ENCODE results near the gene TACO1. TPM values are rescaled to one million over a fixed set of nuclear protein-coding genes. Genes with fewer than 3 reads are reported as not detected.

The TACO1 gene
- polyA plus RNA-seq, 1 donor (not counting 4 experiments of a cell fraction or from before 2014, with no cell fraction given), result 23.5 TPM

GRCh38 chr17:63596856-63597586, 3.7 kb upstream of the TACO1 start:
- FAIRE-seq, result no peak
- TF ChIP-seq EZH2 (IDR thresholded peaks at IDR 0.05; ENCODE audit: low read length), result no peak
- no peak for TF ChIP-seq CTCF (optimal IDR thresholded peaks at IDR 0.05 in 1 of 3, IDR thresholded peaks at IDR 0.05 in 1 of 3, conservative IDR thresholded peaks at IDR 0.05 in 1 of 3; ENCODE audit: extremely low read depth in 1 of 3, insufficient read depth in 2 of 3, low read length in 3 of 3)

GRCh38 chr17:63598281-63598680, 2.4 kb upstream of the TACO1 start:
- H3K9me1 ChIP-seq (ENCODE audit: control insufficient read depth, extremely low read depth, insufficient read depth, low read length), result no peaks in the 10 kb centered on the region
- H3K9me3 ChIP-seq (ENCODE audit: control insufficient read depth, low read depth, low read length), result no peaks in the 10 kb centered on the region
- H3K4me2 ChIP-seq (ENCODE audit: control insufficient read depth, extremely low read depth, insufficient read depth, low read depth, low read length), result no peak overlapping the region
- no peaks in the 10 kb centered on the region for H3K27me3 ChIP-seq (ENCODE audit: control insufficient read depth, extremely low read depth, insufficient read depth, low read length)
- H3K27ac ChIP-seq (ENCODE audit: control insufficient read depth, insufficient read depth, low read length), result no peak overlapping the region
- peaks cover 12% of the 10 kb centered on the region for H3K4me1 ChIP-seq (ENCODE audit: control insufficient read depth, extremely low read depth, insufficient read depth, low read length)
- DNase-seq (ENCODE audit: low read depth, low spot score), result no peak
- H3K79me2 ChIP-seq (ENCODE audit: control insufficient read depth, insufficient read depth, low read length), result peaks cover 15% of the 10 kb centered on the region
- TF ChIP-seq CTCF (optimal IDR thresholded peaks at IDR 0.05 in 1 of 3, IDR thresholded peaks at IDR 0.05 in 1 of 3, conservative IDR thresholded peaks at IDR 0.05 in 1 of 3; ENCODE audit: extremely low read depth in 1 of 3, insufficient read depth in 2 of 3, low read length in 3 of 3), result no peak
- no peak for TF ChIP-seq EZH2 (IDR thresholded peaks at IDR 0.05; ENCODE audit: low read length)
- dilution Hi-C loops (cut with MboI; ENCODE audit: extremely low pct_ligation_motif_present, low sequenced_read_pairs), result no loop called here
- H2AFZ ChIP-seq (ENCODE audit: control insufficient read depth, low read length), result no peak overlapping the region
- H3K9ac ChIP-seq (ENCODE audit: control insufficient read depth, extremely low read depth, insufficient read depth, low read length), result no peak overlapping the region
- H3K4me3 ChIP-seq (ENCODE audit: control insufficient read depth in 2 of 3, extremely low read depth in 1 of 3, insufficient read depth in 2 of 3, low read depth in 1 of 3, low read length in 3 of 3), result no peak overlapping the region
- no peak for FAIRE-seq
- H4K20me1 ChIP-seq (ENCODE audit: control insufficient read depth, extremely low read depth, insufficient read depth, low read length), result no peaks in the 10 kb centered on the region
- H3K36me3 ChIP-seq (ENCODE audit: control insufficient read depth in 2 of 2, extremely low read depth in 1 of 2, insufficient read depth in 2 of 2, low read length in 2 of 2), result no peaks in the 10 kb centered on the region

More at GRCh38 chr17:63596856-63597586, 3.7 kb upstream of the TACO1 start:
- no peaks in the 10 kb centered on the region for H3K27me3 ChIP-seq (ENCODE audit: control insufficient read depth, extremely low read depth, insufficient read depth, low read length)
- no peak overlapping the region for H3K4me3 ChIP-seq (ENCODE audit: control insufficient read depth in 2 of 3, extremely low read depth in 1 of 3, insufficient read depth in 2 of 3, low read depth in 1 of 3, low read length in 3 of 3)
- dilution Hi-C loops (cut with MboI; ENCODE audit: extremely low pct_ligation_motif_present, low sequenced_read_pairs), result no loop called here
- peaks cover 0 to 2% of the 10 kb centered on the region in 2 experiments for H3K36me3 ChIP-seq (ENCODE audit: control insufficient read depth in 2 of 2, extremely low read depth in 1 of 2, insufficient read depth in 2 of 2, low read length in 2 of 2)
- DNase-seq (ENCODE audit: low read depth, low spot score), result no peak
- peaks cover 13% of the 10 kb centered on the region for H3K79me2 ChIP-seq (ENCODE audit: control insufficient read depth, insufficient read depth, low read length)
- H3K27ac ChIP-seq (ENCODE audit: control insufficient read depth, insufficient read depth, low read length), result no peak overlapping the region
- H3K9me3 ChIP-seq (ENCODE audit: control insufficient read depth, low read depth, low read length), result no peaks in the 10 kb centered on the region
- no peaks in the 10 kb centered on the region for H3K9me1 ChIP-seq (ENCODE audit: control insufficient read depth, extremely low read depth, insufficient read depth, low read length)
- peaks cover 12% of the 10 kb centered on the region for H3K4me1 ChIP-seq (ENCODE audit: control insufficient read depth, extremely low read depth, insufficient read depth, low read length)
- H3K9ac ChIP-seq (ENCODE audit: control insufficient read depth, extremely low read depth, insufficient read depth, low read length), result no peak overlapping the region
- H4K20me1 ChIP-seq (ENCODE audit: control insufficient read depth, extremely low read depth, insufficient read depth, low read length), result no peaks in the 10 kb centered on the region
- H2AFZ ChIP-seq (ENCODE audit: control insufficient read depth, low read length), result no peak overlapping the region
- H3K4me2 ChIP-seq (ENCODE audit: control insufficient read depth, extremely low read depth, insufficient read depth, low read depth, low read length), result no peak overlapping the region

Data from keratinocyte (primary cell).